HL-60 (cell line): Measurements from ENCODE around the gene TLE2.
"Not testable (repeated sequence)": the region's sequence is repeated elsewhere in the genome, so short reads cannot be mapped to it uniquely, and the experiment has no call there.

Source experiments
- DNase-seq, 2 experiments: peaks; one replicate each; pipeline ENCODE4 v3.0.0-alpha.2; 2010 to 2020; ENCODE audit warnings: low read depth in 1 of 2, low spot score in 1 of 2
- H3K27ac ChIP-seq: fragments of 250-450 bp; sonication (Bioruptor Pico); replicated peaks from 2 replicates; pipeline ENCODE4 v1.5.1; 2020; ENCODE audit warnings: mild to moderate bottlenecking, moderate library complexity
- H3K27me3 ChIP-seq: fragments of 250-450 bp; sonication (Bioruptor Pico); 2 replicates; pipeline ENCODE4 v1.5.1; 2021; ENCODE audit warnings: mild to moderate bottlenecking, moderate library complexity; ENCODE audit not compliant: insufficient read depth, poor library complexity, severe bottlenecking
- H3K4me3 ChIP-seq: replicated peaks from 2 replicates; pipeline ENCODE4 v1.5.1; 2011; ENCODE audit warnings: mild to moderate bottlenecking, control low read depth, low read length; ENCODE audit not compliant: insufficient read depth
- CTCF ChIP-seq: IDR thresholded peaks from one replicate; pipeline ENCODE4 v1.5.1; 2011; ENCODE audit warnings: low read length, control low read depth, inconsistent platforms; ENCODE audit not compliant: insufficient read depth
- GABPA ChIP-seq: IDR thresholded peaks from 2 replicates; pipeline ENCODE4 v1.6.1; 2012; ENCODE audit warnings: low read depth
- POLR2AphosphoS5 ChIP-seq: IDR thresholded peaks from 2 replicates; pipeline ENCODE4 v1.6.1; 2012; ENCODE audit warnings: low read depth
- SPI1 ChIP-seq: IDR thresholded peaks from 2 replicates; pipeline ENCODE4 v1.6.1; 2012; ENCODE audit warnings: low read depth, mild to moderate bottlenecking, borderline replicate concordance
- TF ChIP-seq, protein P1 (sequence below): IDR thresholded peaks from 2 replicates; pipeline ENCODE4 v1.6.1; 2012; ENCODE audit warnings: low read depth; ENCODE audit not compliant: insufficient replicate concordance

TLE2 gene

GRCh38 chr19:3038214-3038613 lies 9.1 kb upstream of the TLE2 start:
- DNase-seq = no peak
- Histone ChIP-seq H3K27ac (no peak overlapping the region), H3K4me3 (no peak overlapping the region), H3K27me3 (peaks cover 8% of the 10 kb centered on the region)
- TF ChIP-seq POLR2AphosphoS5 (no peak), SPI1 (no peak), CTCF (no peak), GABPA (no peak)
- TF ChIP-seq, protein P1, sequence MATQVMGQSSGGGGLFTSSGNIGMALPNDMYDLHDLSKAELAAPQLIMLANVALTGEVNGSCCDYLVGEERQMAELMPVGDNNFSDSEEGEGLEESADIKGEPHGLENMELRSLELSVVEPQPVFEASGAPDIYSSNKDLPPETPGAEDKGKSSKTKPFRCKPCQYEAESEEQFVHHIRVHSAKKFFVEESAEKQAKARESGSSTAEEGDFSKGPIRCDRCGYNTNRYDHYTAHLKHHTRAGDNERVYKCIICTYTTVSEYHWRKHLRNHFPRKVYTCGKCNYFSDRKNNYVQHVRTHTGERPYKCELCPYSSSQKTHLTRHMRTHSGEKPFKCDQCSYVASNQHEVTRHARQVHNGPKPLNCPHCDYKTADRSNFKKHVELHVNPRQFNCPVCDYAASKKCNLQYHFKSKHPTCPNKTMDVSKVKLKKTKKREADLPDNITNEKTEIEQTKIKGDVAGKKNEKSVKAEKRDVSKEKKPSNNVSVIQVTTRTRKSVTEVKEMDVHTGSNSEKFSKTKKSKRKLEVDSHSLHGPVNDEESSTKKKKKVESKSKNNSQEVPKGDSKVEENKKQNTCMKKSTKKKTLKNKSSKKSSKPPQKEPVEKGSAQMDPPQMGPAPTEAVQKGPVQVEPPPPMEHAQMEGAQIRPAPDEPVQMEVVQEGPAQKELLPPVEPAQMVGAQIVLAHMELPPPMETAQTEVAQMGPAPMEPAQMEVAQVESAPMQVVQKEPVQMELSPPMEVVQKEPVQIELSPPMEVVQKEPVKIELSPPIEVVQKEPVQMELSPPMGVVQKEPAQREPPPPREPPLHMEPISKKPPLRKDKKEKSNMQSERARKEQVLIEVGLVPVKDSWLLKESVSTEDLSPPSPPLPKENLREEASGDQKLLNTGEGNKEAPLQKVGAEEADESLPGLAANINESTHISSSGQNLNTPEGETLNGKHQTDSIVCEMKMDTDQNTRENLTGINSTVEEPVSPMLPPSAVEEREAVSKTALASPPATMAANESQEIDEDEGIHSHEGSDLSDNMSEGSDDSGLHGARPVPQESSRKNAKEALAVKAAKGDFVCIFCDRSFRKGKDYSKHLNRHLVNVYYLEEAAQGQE = no peak

DNA sequence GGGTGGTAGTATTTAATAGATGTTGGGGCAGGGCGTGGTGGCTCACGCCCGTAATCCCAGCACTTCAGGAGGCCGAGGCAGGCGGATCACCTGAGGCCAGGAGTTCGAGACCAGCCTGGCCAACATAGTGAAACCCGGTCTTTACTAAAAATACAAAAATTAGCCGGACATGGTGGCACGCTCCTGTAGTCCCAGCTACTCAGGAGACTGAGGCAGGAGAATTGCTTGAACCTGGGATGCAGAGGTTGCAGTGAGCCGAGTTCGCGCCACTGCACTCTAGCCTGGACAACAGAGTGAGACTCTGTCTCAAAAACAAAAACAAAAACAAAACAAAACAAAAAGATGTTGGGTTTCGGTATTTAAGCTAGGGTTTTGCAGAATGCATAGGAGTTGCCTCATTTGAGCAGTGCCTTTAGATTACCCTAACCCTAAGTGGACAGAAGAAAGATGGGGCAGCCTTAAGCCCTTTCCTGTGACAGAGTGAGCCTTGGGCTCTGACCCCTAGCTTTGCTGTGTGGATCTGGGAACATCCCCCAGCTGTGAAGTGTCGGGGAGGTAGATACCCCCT lies 8.0 kb upstream of the TLE2 start:
- not testable (repeated sequence) for H3K27me3 ChIP-seq, H3K27ac ChIP-seq, H3K4me3 ChIP-seq, DNase-seq

DNA sequence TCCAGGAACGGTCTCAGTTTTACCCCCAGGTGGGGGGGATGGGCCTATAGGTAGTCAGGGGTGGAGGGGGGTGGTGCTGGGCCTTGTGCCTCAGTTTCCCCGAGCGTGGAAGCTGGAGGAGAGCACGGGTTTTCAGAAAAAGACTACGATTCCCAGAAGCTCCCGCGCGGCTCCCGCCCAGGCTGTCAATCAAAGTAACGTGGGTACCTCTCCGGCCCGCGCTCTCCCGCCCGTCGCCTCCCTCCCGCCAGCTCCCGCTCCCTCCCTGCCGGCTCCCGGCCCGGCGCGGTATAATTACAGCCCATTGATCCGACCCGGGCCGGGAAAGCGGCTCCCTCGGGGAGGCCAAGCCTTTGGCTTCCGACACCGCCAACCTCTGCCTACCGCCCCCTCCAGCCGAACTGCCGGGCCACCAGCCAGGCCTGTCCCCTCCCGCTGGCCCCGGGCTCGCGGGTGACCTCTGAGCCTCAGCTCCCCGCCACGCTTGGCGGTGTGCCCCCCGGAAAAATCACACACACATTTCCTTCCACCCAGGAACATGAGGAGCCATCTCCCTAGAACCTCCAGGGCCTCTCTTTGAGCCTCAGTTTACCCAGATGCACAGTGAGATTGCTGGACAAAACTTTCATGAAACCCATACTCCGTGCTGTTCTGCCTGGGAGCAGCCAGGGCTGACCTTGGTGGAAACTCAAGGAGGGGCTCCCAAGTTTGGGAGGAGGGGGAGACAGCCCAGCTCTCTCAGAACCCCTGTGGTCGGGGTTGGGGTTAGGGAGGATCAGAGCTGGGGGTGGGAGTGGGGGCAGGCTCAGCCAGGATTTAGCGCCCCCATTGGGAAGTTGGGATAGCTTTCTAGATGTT lies 7.3 kb upstream of the TLE2 start:
- Histone ChIP-seq H3K4me3 (peak overlapping the region; percentile 59), H3K27me3 (peaks cover 5% of the 10 kb centered on the region), H3K27ac (peak overlapping the region; percentile 76)
- no peak for TF ChIP-seq SPI1
- TF ChIP-seq POLR2AphosphoS5 = no peak
- TF ChIP-seq, protein P1 = no peak
- no peak for TF ChIP-seq GABPA
- no peak for TF ChIP-seq CTCF
- DNase-seq = peak; percentile 73 to 86

GRCh38 chr19:3035542-3036118 lies 6.5 kb upstream of the TLE2 start:
- TF ChIP-seq, protein P1 = no peak
- TF ChIP-seq GABPA = no peak
- no peak for TF ChIP-seq SPI1
- TF ChIP-seq POLR2AphosphoS5 = no peak; the same call in 1 of the 2 replicates
- no peak for TF ChIP-seq CTCF
- H3K27me3 ChIP-seq = peaks cover 7% of the 10 kb centered on the region
- peak overlapping the region; percentile 76 for H3K27ac ChIP-seq
- H3K4me3 ChIP-seq = peak overlapping the region; percentile 59
- peak; percentile 97 for DNase-seq
